HL-60 (cell line): ENCODE data around the gene SEMG1.

Experiments
- CTCF ChIP-seq: IDR thresholded peaks from one replicate; pipeline ENCODE4 v1.5.1; 2011; ENCODE audit warnings: low read length, control low read depth, inconsistent platforms; ENCODE audit not compliant: insufficient read depth
- POLR2AphosphoS5 ChIP-seq: IDR thresholded peaks from 2 replicates; pipeline ENCODE4 v1.6.1; 2012; ENCODE audit warnings: low read depth
- REST ChIP-seq: IDR thresholded peaks from 2 replicates; pipeline ENCODE4 v1.6.1; 2012; ENCODE audit warnings: low read depth; ENCODE audit not compliant: insufficient replicate concordance

- no peak for TF ChIP-seq CTCF
- no peak for TF ChIP-seq POLR2AphosphoS5
- TF ChIP-seq REST, result no peak
Observed at GRCh38 chr20:45247865-45248264, 41.0 kb downstream of the SEMG1 start.
